GM12878 (cell line): ENCODE results near the gene UST. TPM values are rescaled to one million over a fixed set of nuclear protein-coding genes. Genes with fewer than 3 reads are reported as not detected.

Source experiments
- ATAC-seq: fragments of 200-7000 bp; cut with Tn5 transposase; 3 replicates; pipeline ENCODE4 v1.9.1; 2020; ENCODE audit warnings: mild to moderate bottlenecking, moderate library complexity
- BruUV-seq: library from RNA; stranded (reverse); fragments of 400-500 nt; replicated peaks from 2 replicates; lab custom pipeline; 2021; lab: Mats Ljungman, UMichigan
- CTCF ChIA-PET: fragments of 300-600 bp; sonication (Branson Sonifier 250); formaldehyde crosslinking; extraction: SDS; loops from one replicate; lab custom pipeline; 2021; ENCODE audit warnings: inconsistent platforms; lab: Yijun Ruan, JAX
- POLR2A ChIA-PET: fragments of 350-600 bp; formaldehyde crosslinking; extraction: SDS; loops from one replicate; lab custom pipeline; 2021; ENCODE audit warnings: inconsistent platforms; lab: Charles Lee
- RAD21 ChIA-PET: fragments of 300-600 bp; sonication (Branson Sonifier 250); formaldehyde crosslinking; loops from one replicate; lab custom pipeline; 2023; ENCODE audit warnings: antibody characterized with exemption; ENCODE audit not compliant: unreplicated experiment; lab: Charles Lee
- SMC1A ChIA-PET: fragments of 300-600 bp; sonication (Branson Sonifier 250); formaldehyde crosslinking; loops from one replicate; lab custom pipeline; 2023; ENCODE audit not compliant: unreplicated experiment, uncharacterized antibody; lab: Charles Lee
- DNase-seq: peaks from one replicate; pipeline ENCODE4 v3.0.0-alpha.2; 2011; ENCODE audit warnings: low read depth, low spot score
- FAIRE-seq: peaks from 3 replicates; lab custom pipeline; 2011; peaks lifted over from hg19 to GRCh38; lab: Jason Lieb, UNC
- H2AFZ ChIP-seq: 2 replicates; pipeline ENCODE4 v1.6.0; 2011; ENCODE audit warnings: low read depth, low read length, control low read depth; ENCODE audit not compliant: control insufficient read depth
- H3K27ac ChIP-seq: 2 replicates; pipeline ENCODE4 v1.5.1; 2011; ENCODE audit warnings: control low read depth; ENCODE audit not compliant: control insufficient read depth, insufficient read depth
- H3K27me3 ChIP-seq, 2 experiments: replicated peaks in 1 of 2; 2 replicates each; pipeline versions ENCODE4 v1.6.0 to v1.6.1; 2011; ENCODE audit warnings: low read length in 1 of 2; ENCODE audit not compliant: control insufficient read depth in 2 of 2, insufficient read depth in 2 of 2
- H3K36me3 ChIP-seq, 2 experiments: 2 replicates each; pipeline ENCODE4 v1.5.1; 2011; ENCODE audit warnings: low read length in 1 of 2; ENCODE audit not compliant: control insufficient read depth in 2 of 2, insufficient read depth in 2 of 2
- H3K4me1 ChIP-seq: 2 replicates; pipeline ENCODE4 v1.6.1; 2011; ENCODE audit warnings: mild to moderate bottlenecking, low read length, moderate library complexity, mixed read lengths; ENCODE audit not compliant: control insufficient read depth, insufficient read depth
- H3K4me2 ChIP-seq: 2 replicates; pipeline ENCODE4 v1.6.0; 2011; ENCODE audit warnings: control low read depth; ENCODE audit not compliant: control insufficient read depth, insufficient read depth
- H3K4me3 ChIP-seq: fragments of 200-600 bp; sonication (generic); 2 replicates; pipeline ENCODE4 v1.5.1; 2016
- H3K79me2 ChIP-seq: 2 replicates; pipeline ENCODE4 v1.6.0; 2011; ENCODE audit warnings: low read length; ENCODE audit not compliant: control insufficient read depth, insufficient read depth
- H3K9ac ChIP-seq: 2 replicates; pipeline ENCODE4 v1.8.0; 2011; ENCODE audit warnings: low read length, control low read depth, mixed read lengths; ENCODE audit not compliant: control insufficient read depth, insufficient read depth
- H3K9me3 ChIP-seq: replicated peaks from 3 replicates; pipeline ENCODE4 v1.5.1; 2011; ENCODE audit warnings: mild to moderate bottlenecking, low read length; ENCODE audit not compliant: control insufficient read depth, insufficient read depth
- H4K20me1 ChIP-seq: 2 replicates; pipeline ENCODE4 v1.6.0; 2011; ENCODE audit not compliant: control insufficient read depth, insufficient read depth
- ASH2L ChIP-seq: fragments of 300-600, 200-600 bp; sonication (generic); IDR thresholded peaks from 2 replicates; pipeline ENCODE4 v1.6.1; 2017; ENCODE audit warnings: low read depth, mild to moderate bottlenecking, borderline replicate concordance
- CHD1 ChIP-seq: IDR thresholded peaks from 2 replicates; pipeline ENCODE4 v1.6.1; 2012; ENCODE audit warnings: low read depth, low read length, improper control_type of control experiment
- HDAC6 ChIP-seq: fragments of 200-600 bp; sonication (generic); IDR thresholded peaks from one replicate; pipeline ENCODE4 v1.8.0; 2017; ENCODE audit warnings: antibody characterized with exemption; ENCODE audit not compliant: unreplicated experiment
- IRF4 ChIP-seq: IDR thresholded peaks from 2 replicates; pipeline ENCODE4 v1.6.1; 2011; ENCODE audit warnings: low read depth, low read length
- KDM1A ChIP-seq: fragments of 200-600 bp; sonication (generic); IDR thresholded peaks from 2 replicates; pipeline ENCODE4 v1.6.1; 2016; ENCODE audit warnings: borderline replicate concordance
- MEF2B ChIP-seq: fragments of 450-650 bp; IDR thresholded peaks from 2 replicates; pipeline ENCODE4 v1.6.1; 2018; ENCODE audit warnings: mild to moderate bottlenecking, moderate library complexity; ENCODE audit not compliant: partially characterized antibody, poor library complexity, severe bottlenecking
- NFYB ChIP-seq: IDR thresholded peaks from 2 replicates; pipeline ENCODE4 v1.6.1; 2011; ENCODE audit warnings: low read depth, mild to moderate bottlenecking, low read length, improper control_type of control experiment, moderate library complexity; ENCODE audit not compliant: insufficient read depth
- STAT3 ChIP-seq: IDR thresholded peaks from 2 replicates; pipeline ENCODE4 v1.6.1; 2011; ENCODE audit warnings: low read depth, low read length, improper control_type of control experiment
- ZZZ3 ChIP-seq: IDR thresholded peaks from 2 replicates; pipeline ENCODE4 v1.6.1; 2011; ENCODE audit warnings: low read depth; ENCODE audit not compliant: control insufficient read depth, insufficient read length
- WGBS: methylation state at CpG from one replicate; pipeline ENCODE4 v1.1.6; 2016; ENCODE audit warnings: low lambda C conversion rate; ENCODE audit not compliant: insufficient replicate concordance, insufficient coverage; ENCODE audit errors: missing lambda C conversion rate; 5-methylcytosine and 5-hydroxymethylcytosine counted together
- in situ Hi-C: fragments of 300-500 bp; cut with MboI; formaldehyde crosslinking; loops from 9 replicates; pipeline ENCODE4 v1.14.3; 2018; ENCODE audit warnings: mixed read lengths
- intact Hi-C: fragments of 100-400 bp; cut with micrococcal nuclease; formaldehyde crosslinking; loops from one replicate; pipeline ENCODE4 v1.14.2; 2022; ENCODE audit not compliant: unreplicated experiment
- polyA plus RNA-seq, 11 experiments: library from polyadenylated mRNA; depleted of rRNA in 4 of 11; unstranded in 6 of 11; stranded (reverse) in 5 of 11; fragments of >200 nt; fragmentation: Nextera tagmentation in 4 of 11; fragmentation: Illumina TruSeq in 1 of 11; extraction: Ambion mirVana in 4 of 11; extraction: Trizol in 1 of 11; gene quantifications; 1 replicate in 1 of 11; 2 replicates in 10 of 11; pipeline versions ENCODE4 v1.2.1 to v1.2.3, GENCODE V29; 2011 to 2016; ENCODE audit warnings: inconsistent platforms in 2 of 11, missing spikeins in 2 of 11, low read depth in 1 of 11
- total RNA-seq, 4 experiments: library from RNA; depleted of rRNA in 3 of 4; stranded (reverse); fragments of >200 nt in 3 of 4; fragmentation: Illumina TruSeq in 1 of 4; extraction: Trizol in 1 of 4; gene quantifications; 2 replicates each; pipeline versions ENCODE4 v1.2.1 to v1.2.3, GENCODE V29; 2013 to 2021
- TF ChIP-seq, protein P1 (sequence below): fragments of 450-650 bp; IDR thresholded peaks from 2 replicates; pipeline ENCODE4 v1.6.1; 2017; ENCODE audit warnings: mild to moderate bottlenecking
- TF ChIP-seq, protein P2 (sequence below): fragments of 450-650 bp; IDR thresholded peaks from 2 replicates; pipeline ENCODE4 v1.6.1; 2016; ENCODE audit warnings: mild to moderate bottlenecking
- TF ChIP-seq, protein P3 (sequence below): IDR thresholded peaks from 2 replicates; pipeline ENCODE4 v1.6.1; 2012; ENCODE audit warnings: low read depth, low read length, improper control_type of control experiment
- TF ChIP-seq, protein P4 (sequence below): IDR thresholded peaks from 2 replicates; pipeline ENCODE4 v1.6.1; 2012; ENCODE audit warnings: low read depth, low read length, improper control_type of control experiment

UST gene
- total and polyA plus RNA-seq, 10 of the 15 experiments (the other 5 are each of a cell fraction or from before 2014, with no cell fraction given): 0.74 to 43.3 (median 2.2) TPM

DNA sequence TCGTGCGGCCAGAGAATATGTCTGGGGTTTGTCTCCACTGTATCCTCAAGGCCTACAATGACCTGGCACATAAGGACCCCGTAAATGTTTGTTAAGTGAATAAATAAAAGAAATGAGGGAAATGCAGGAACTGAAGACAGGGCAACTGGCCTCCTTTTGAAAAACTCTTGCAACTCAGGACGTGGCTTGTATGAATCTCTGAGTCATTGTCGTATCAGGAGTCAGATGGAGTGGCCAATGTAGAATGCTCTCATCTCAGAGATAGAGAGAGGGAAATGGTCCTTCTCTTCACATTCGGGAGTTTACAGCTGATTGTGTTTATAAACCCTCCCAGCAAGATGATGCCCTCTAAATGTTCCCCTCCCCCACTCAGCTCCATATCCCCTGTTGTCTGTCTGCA, 57.1 kb downstream of the UST start:
- intact Hi-C loops: no loop called here
- H3K9ac ChIP-seq: no peak overlapping the region
- TF ChIP-seq HDAC6 (no peak), KDM1A (no peak)
- TF ChIP-seq, protein P1, sequence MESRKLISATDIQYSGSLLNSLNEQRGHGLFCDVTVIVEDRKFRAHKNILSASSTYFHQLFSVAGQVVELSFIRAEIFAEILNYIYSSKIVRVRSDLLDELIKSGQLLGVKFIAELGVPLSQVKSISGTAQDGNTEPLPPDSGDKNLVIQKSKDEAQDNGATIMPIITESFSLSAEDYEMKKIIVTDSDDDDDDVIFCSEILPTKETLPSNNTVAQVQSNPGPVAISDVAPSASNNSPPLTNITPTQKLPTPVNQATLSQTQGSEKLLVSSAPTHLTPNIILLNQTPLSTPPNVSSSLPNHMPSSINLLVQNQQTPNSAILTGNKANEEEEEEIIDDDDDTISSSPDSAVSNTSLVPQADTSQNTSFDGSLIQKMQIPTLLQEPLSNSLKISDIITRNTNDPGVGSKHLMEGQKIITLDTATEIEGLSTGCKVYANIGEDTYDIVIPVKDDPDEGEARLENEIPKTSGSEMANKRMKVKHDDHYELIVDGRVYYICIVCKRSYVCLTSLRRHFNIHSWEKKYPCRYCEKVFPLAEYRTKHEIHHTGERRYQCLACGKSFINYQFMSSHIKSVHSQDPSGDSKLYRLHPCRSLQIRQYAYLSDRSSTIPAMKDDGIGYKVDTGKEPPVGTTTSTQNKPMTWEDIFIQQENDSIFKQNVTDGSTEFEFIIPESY: no peak
- TF ChIP-seq, all 136 proteins: peak for 0
- Histone ChIP-seq H3K9me3 (no peaks in the 10 kb centered on the region), H3K4me2 (no peak overlapping the region), H3K4me3 (no peak overlapping the region), H3K36me3 (no peaks in the 10 kb centered on the region), H4K20me1 (no peaks in the 10 kb centered on the region), H3K4me1 (no peaks in the 10 kb centered on the region), H3K27me3 (no peaks in the 10 kb centered on the region), H3K27ac (no peak overlapping the region), H3K79me2 (no peaks in the 10 kb centered on the region), H2AFZ (no peak overlapping the region)
- no TSS peak for BruUV-seq
- WGBS: 53% methylated on average over 6 of the region's 6 CpGs
- ChIA-PET SMC1A (no interaction called here), RAD21 (no interaction called here), POLR2A (no interaction called here), CTCF (no interaction called here)
- in situ Hi-C loops: no loop called here
- ATAC-seq (no peak), FAIRE-seq (no peak), DNase-seq (no peak)

DNA sequence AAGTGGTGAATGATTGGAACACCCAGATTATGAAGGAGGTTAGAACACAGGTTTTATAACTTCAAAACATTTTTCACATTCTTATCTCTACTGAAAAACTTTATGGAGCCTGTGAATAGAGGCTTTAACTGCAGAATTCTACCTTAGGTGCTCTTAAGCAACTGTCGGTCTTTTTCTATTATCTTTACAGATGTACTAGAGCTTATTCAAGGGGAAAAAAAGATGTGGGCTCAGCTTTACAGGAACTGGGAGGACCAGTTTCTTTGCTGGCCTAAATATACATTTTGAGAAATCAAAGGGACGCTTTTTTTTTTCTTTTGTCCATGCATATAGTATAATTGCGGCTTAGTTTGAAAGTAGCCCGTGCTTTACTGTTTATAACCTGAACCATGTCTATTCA, 58.9 kb downstream of the UST start:
- Histone ChIP-seq H3K36me3 (no peaks in the 10 kb centered on the region), H3K4me2 (no peak overlapping the region), H3K4me1 (no peaks in the 10 kb centered on the region), H3K27me3 (no peaks in the 10 kb centered on the region)
- DNase-seq: no peak
- CTCF ChIA-PET: interaction anchor here (0.7 kb wide), 1 partner anchor 223 kb away, joined by 3 read pairs; no protein-coding TSS in a partner anchor
- BruUV-seq: no TSS peak
- TF ChIP-seq, protein P2, sequence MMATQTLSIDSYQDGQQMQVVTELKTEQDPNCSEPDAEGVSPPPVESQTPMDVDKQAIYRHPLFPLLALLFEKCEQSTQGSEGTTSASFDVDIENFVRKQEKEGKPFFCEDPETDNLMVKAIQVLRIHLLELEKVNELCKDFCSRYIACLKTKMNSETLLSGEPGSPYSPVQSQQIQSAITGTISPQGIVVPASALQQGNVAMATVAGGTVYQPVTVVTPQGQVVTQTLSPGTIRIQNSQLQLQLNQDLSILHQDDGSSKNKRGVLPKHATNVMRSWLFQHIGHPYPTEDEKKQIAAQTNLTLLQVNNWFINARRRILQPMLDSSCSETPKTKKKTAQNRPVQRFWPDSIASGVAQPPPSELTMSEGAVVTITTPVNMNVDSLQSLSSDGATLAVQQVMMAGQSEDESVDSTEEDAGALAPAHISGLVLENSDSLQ: no peak
- TF ChIP-seq, protein P3, sequence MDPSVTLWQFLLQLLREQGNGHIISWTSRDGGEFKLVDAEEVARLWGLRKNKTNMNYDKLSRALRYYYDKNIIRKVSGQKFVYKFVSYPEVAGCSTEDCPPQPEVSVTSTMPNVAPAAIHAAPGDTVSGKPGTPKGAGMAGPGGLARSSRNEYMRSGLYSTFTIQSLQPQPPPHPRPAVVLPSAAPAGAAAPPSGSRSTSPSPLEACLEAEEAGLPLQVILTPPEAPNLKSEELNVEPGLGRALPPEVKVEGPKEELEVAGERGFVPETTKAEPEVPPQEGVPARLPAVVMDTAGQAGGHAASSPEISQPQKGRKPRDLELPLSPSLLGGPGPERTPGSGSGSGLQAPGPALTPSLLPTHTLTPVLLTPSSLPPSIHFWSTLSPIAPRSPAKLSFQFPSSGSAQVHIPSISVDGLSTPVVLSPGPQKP: no peak
- TF ChIP-seq ZZZ3: no peak
- no peak for TF ChIP-seq IRF4
- no peak for TF ChIP-seq MEF2B
- no peak for TF ChIP-seq CHD1
- TF ChIP-seq, protein P4, sequence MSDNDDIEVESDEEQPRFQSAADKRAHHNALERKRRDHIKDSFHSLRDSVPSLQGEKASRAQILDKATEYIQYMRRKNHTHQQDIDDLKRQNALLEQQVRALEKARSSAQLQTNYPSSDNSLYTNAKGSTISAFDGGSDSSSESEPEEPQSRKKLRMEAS: no peak
- no peak for TF ChIP-seq NFYB
- no peak for TF ChIP-seq STAT3
- no peak for TF ChIP-seq ASH2L
- TF ChIP-seq, all 136 proteins: peak for 0
- no peak overlapping the region for H3K27ac ChIP-seq
- no peak overlapping the region for H3K9ac ChIP-seq
- ChIA-PET RAD21 (no interaction called here), POLR2A (no interaction called here), SMC1A (interaction anchor here (0.6 to 0.8 kb wide), 2 partner anchors 21 to 598 kb away, joined by 3 read pairs; no protein-coding TSS in a partner anchor)
- intact Hi-C loops (no loop called here), in situ Hi-C loops (no loop called here)
- H3K9me3 ChIP-seq: no peaks in the 10 kb centered on the region
- no peaks in the 10 kb centered on the region for H4K20me1 ChIP-seq
- H3K79me2 ChIP-seq: no peaks in the 10 kb centered on the region
- WGBS: 62% methylated on average over 4 of the region's 4 CpGs
- H3K4me3 ChIP-seq: no peak overlapping the region
- FAIRE-seq: no peak
- no peak for ATAC-seq
- no peak overlapping the region for H2AFZ ChIP-seq
